NCI-H2196 treated with DMSO at 0.1 percent for 48 hours (cell line): ENCODE data around the gene ZMIZ1.

Experiments
- DNase-seq: peaks from one replicate; lab custom pipeline; 2025; ENCODE audit not compliant: unreplicated experiment; lab: John Stamatoyannopoulos, UW

ZMIZ1 gene

GRCh38 chr10:79148452-79149344 is 79.9 kb downstream of the ZMIZ1 start:
- DNase-seq = no peak

- no peak for DNase-seq
These were observed 80.5 kb downstream of the ZMIZ1 start for GRCh38 chr10:79149345-79149661.

- DNase-seq = peak; percentile 62
These were observed 81.1 kb downstream of the ZMIZ1 start for GRCh38 chr10:79149662-79150443.

- DNase-seq = no peak
These were observed 81.6 kb downstream of the ZMIZ1 start for GRCh38 chr10:79150444-79150754.

DNA sequence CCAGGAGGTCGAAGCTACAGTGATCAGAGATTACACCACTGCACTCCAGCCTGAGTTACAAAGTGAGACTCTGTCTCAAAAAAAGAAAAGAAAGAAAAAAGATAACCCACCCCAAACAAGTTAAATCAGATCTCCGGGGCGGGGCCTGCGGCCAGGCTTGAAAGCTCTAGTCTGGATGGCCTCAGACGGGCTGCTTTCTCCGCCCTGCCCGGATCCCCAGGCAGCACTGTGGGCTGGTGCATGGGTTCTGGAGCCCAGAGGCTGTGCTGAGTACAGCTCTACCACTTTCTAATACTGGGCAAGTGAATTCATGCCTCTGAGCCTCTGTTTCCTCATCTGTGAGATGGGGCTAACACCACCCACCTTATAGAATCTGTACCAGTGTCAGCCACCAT is 83.7 kb downstream of the ZMIZ1 start:
- no peak for DNase-seq

- no peak for DNase-seq
These were observed 85.0 kb downstream of the ZMIZ1 start for GRCh38 chr10:79153745-79154144.

GRCh38 chr10:79155301-79156081 is 86.7 kb downstream of the ZMIZ1 start:
- DNase-seq = no peak

- no peak for DNase-seq
These were observed 87.8 kb downstream of the ZMIZ1 start for GRCh38 chr10:79156334-79157274.

DNA sequence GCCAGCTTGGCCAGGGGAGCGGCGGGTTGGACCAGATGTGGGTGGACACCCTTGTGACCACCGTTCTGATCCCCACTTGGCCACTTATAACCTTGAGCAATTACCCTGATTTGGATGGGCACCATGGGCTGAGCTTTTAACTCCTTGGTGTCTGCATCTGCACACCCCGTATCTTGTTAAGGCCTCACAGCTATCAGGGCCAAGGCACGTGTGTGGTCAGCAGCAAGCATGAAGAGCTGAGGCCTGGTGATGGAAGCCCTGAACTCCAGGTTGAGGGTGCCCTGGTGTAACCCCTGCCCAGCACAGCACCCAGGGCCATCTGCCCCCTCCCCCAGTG is 89.2 kb downstream of the ZMIZ1 start:
- no peak for DNase-seq

DNA sequence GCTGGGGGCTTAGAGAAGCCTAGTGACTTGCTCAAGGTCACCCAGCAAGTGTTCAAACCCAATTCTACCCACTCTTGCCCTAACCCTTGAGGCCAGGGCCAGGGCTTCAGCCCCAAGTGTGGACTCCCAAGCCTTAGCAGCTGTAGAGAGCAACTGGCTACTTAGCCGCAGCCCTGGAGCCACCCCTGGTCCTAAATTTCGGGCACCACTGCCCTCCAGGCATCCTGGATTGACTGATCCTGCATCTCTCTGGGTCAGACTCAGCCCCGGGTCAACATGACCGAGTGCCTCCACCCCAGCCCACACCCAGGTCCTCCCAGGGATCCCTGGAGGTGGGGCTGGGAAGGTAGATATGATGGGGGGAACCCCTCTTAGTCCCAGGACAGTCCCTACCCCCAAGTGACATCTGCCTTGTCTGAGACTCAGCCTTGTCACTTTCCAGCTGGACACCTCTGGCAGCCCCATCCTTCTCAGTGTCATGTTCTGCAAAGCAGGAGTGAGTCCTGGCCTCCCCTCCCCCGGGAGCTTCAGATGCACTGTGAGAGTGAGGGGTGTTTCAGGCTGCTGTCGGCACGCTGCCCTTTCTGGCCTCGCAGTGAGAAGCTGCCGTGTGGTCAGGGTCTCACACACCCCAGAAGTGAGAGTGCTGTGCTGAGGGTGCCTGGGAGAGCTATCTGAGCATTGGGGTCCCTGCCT is 89.8 kb downstream of the ZMIZ1 start:
- no peak for DNase-seq

DNA sequence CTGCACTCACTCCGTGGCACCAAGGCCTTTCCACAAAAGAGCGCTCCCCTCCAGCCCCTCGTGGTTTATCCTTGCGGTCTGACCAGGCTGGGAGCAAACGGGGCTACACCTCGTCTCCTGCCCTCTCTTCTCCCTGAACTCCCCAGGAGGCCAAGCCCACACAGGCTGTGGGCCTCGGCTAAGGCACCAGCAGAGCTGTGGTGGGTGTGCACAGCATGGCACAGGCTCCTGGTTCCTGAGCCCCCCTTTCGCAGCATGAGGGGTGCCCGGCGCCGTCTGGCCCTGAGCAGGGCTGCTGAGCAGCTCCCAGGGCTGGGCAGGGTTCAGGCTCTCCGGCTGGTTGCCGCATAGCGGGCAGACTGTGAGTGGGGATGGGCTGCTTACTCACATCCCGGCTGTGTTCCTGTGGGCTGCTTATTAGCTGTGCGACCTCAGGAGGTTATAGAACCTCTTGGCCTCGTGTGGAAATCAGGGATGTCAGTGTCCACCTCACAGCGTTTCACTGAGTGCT is 90.4 kb downstream of the ZMIZ1 start:
- no peak for DNase-seq

DNA sequence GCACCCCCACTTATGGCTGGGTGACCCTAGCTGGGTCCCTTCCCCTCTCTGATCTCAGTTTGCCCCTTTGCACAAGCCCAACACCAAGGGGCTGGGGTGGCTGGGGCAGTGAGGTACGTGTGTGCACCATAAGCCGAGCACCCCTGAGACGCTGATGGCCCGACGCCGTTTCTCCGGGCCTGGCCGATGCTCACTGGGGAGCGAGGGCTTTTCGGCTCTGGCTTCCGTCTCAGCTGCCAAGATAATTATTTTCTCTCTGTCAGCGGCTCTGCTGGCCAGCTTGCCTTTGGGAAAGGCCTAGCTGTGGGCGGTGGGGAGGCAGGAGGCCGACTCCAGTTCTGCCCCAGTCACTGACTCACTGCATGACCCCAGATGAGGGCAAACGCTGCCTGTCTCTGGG is 91.0 kb downstream of the ZMIZ1 start:
- no peak for DNase-seq

GRCh38 chr10:79160191-79160590 is 91.4 kb downstream of the ZMIZ1 start:
- DNase-seq = no peak

- no peak for DNase-seq
These were observed 92.8 kb downstream of the ZMIZ1 start for GRCh38 chr10:79161557-79161956.

DNA sequence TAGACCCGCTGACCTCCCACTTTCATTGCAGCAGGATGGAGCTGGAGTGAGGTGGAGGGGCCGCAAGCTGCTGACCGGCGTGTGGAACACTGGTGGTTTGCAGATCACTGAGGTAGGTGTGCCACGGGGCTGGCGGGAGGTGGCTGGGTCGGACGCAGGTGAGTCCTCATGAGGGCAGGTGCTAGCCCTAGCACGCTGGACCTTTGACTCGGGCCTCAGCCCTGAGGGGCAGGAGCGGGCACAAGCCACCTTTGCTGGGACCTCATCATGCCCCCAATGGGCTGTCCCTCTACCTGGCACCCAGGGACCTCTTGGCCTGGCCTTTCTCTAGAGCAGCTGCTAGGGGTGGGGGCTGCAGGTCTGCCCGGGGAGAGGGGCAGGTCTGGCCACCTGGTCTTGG is 93.3 kb downstream of the ZMIZ1 start:
- DNase-seq = no peak

- no peak for DNase-seq
These were observed 94.3 kb downstream of the ZMIZ1 start for GRCh38 chr10:79162861-79163665.

GRCh38 chr10:79163666-79163975 is 94.9 kb downstream of the ZMIZ1 start:
- DNase-seq = no peak

GRCh38 chr10:79164075-79164474 is 95.3 kb downstream of the ZMIZ1 start:
- DNase-seq = no peak

GRCh38 chr10:79165070-79165778 is 96.5 kb downstream of the ZMIZ1 start:
- no peak for DNase-seq
